Heart left ventricle (tissue), 16 donors: ENCODE data around the gene GAREM1. TPM values are rescaled to one million over a fixed set of nuclear protein-coding genes. Genes with fewer than 3 reads are reported as not detected.
"Not testable (repeated sequence)": the region's sequence is repeated elsewhere in the genome, so short reads cannot be mapped to it uniquely, and the experiment has no call there.

ENCODE experiments used
- ATAC-seq, 4 donors: fragments of 200-7000 bp; cut with Tn5 transposase; one replicate each; pipeline ENCODE4 v1.9.1; 2020 to 2022; ENCODE audit warnings: moderate library complexity in 4 of 4, mild to moderate bottlenecking in 3 of 4, moderate number of reproducible peaks in 1 of 4
- DNase-seq, 5 donors: peaks; one replicate each; pipeline ENCODE4 v3.0.0-alpha.2; 2020
- H3K27ac ChIP-seq, 12 donors: fragments of 200-600 bp; sonication (generic) in 4 of 12; one replicate each; pipeline versions ENCODE4 v1.5.0 to v1.8.0; 2016 to 2022; ENCODE audit warnings: mild to moderate bottlenecking in 2 of 12
- H3K27me3 ChIP-seq, 9 donors: fragments of 200-600 bp; sonication (generic) in 2 of 9; one replicate each; pipeline versions ENCODE4 v1.5.1 to v1.8.0; 2016 to 2022; ENCODE audit warnings: mild to moderate bottlenecking in 3 of 9
- H3K36me3 ChIP-seq, 9 donors: fragments of 200-600 bp; sonication (generic) in 2 of 9; one replicate each; pipeline versions ENCODE4 v1.5.0 to v1.8.0; 2018 to 2022; ENCODE audit warnings: mild to moderate bottlenecking in 2 of 9
- H3K4me1 ChIP-seq, 12 donors: fragments of 200-600 bp; sonication (generic) in 4 of 12; one replicate each; pipeline versions ENCODE4 v1.5.0 to v1.8.0; 2016 to 2022; ENCODE audit warnings: mild to moderate bottlenecking in 3 of 12
- H3K4me3 ChIP-seq, 12 donors: fragments of 200-600 bp; sonication (generic) in 4 of 12; one replicate each; pipeline versions ENCODE4 v1.5.0 to v1.8.0; 2017 to 2022; ENCODE audit warnings: mild to moderate bottlenecking in 9 of 12, moderate library complexity in 4 of 12
- H3K9me3 ChIP-seq, 12 donors: fragments of 200-600 bp; sonication (generic) in 4 of 12; one replicate each; pipeline versions ENCODE4 v1.5.0 to v1.8.0; 2016 to 2022; ENCODE audit warnings: mild to moderate bottlenecking in 1 of 12
- CTCF ChIP-seq, 12 donors: fragments of 200-600 bp; sonication (generic) in 4 of 12; IDR thresholded peaks; one replicate each; pipeline versions ENCODE4 v1.5.0 to v1.8.0; 2018 to 2022; ENCODE audit warnings: antibody characterized with exemption in 12 of 12, mild to moderate bottlenecking in 5 of 12
- POLR2A ChIP-seq, 2 donors: fragments of 450-650 bp; IDR thresholded peaks; one replicate each; pipeline ENCODE4 v1.6.1; 2017; ENCODE audit warnings: antibody characterized with exemption in 2 of 2, mild to moderate bottlenecking in 2 of 2, moderate library complexity in 2 of 2
- WGBS, 4 donors: extraction: QIAGEN DNeasy Blood & Tissue Kit in 2 of 4; methylation state at CpG; one replicate each; pipeline versions ENCODE4 v1.1.5 to v1.1.7; 2013 to 2018; 5-methylcytosine and 5-hydroxymethylcytosine counted together
- intact Hi-C, 10 donors: fragments of 100-400 bp; cut with DNase I; formaldehyde crosslinking; loops; one replicate each; pipeline versions ENCODE4 v1.11.1 to v1.14.2; 2022
- polyA plus RNA-seq, 2 donors: library from polyadenylated mRNA; stranded (reverse); fragments of 200-250 nt; gene quantifications; one replicate each; pipeline ENCODE4 v1.2.3, GENCODE V29; 2013
- total RNA-seq, 9 donors: library from RNA; depleted of rRNA in 2 of 9; stranded (reverse); fragments of >200 nt in 2 of 9; fragmentation: NEBNext Ultra II Directional in 3 of 9; extraction: Animal tissue kit (Norgen Biotek cat#: 25700) in 3 of 9; gene quantifications; one replicate each; pipeline versions ENCODE4 v1.1.0 to v1.2.4, GENCODE V29; 2016 to 2023
- donor health status: ischemic (EF 13 %, LVEDD 7.1; RV severe dilation, severe dysfunction).
- donor health status: healthy with polysubstance abuse.
- donor health status: DM: no; HTN: yes; CAD: no.
- donor health status: DM: no; HTN: no; CAD: no.
- donor health status: ischemic (EF 25% LVEDD 6.9; RV normal size, moderate dysfunction).
- donor health status: ischemic (EF 25% LVEDD 5.7; RV mildly dilated, moderate dysfunction).
- donor health status: healthy.
- donor health status: DM: yes; HTN: yes; CAD: no.
- donor health status: ischemic (EF 35%, LVEDD 5.7; RV mildly dilated, moderate dysfunction).
- donor health status: nonischemic (EF 11% LVEDD 7.7; RV severe dilation, severe dysfunction).
- donor health status: DM: yes; HTN: yes; CAD: no.
- donor health status: PGD.
- donor health status: ischemic (EF 29% LVEDD 5.4; RV normal size, mild dysfunction).
- donor health status: nonischemic (EF 23%, LVEDD 6.1; RV moderate dilation, normal function).

Gene GAREM1
- total and polyA plus RNA-seq, 11 donors: 1.8 to 28.8 (median 13.0) TPM

- WGBS, 4 donors: 73 to 89% (median 83%) methylated on average over 2 of the region's 2 CpGs
- DNase-seq (no peak), ATAC-seq (no peak)
- Histone ChIP-seq H3K4me1 (peaks cover 0 to 6% (median 0%) of the 10 kb centered on the region in 12 donors), H3K9me3 (peaks cover 0 to 3% (median 0%) of the 10 kb centered on the region in 12 donors), H3K27me3 (no peaks in the 10 kb centered on the region), H3K36me3 (no peaks in the 10 kb centered on the region), H3K27ac (no peak overlapping the region), H3K4me3 (no peak overlapping the region)
- intact Hi-C loops: loop anchor here in 3 of 10 donors (5.0 to 10.0 kb wide), 3 partner anchors 62 to 174 kb away; no protein-coding TSS in a partner anchor
- TF ChIP-seq POLR2A (IDR thresholded peaks at IDR 0.05) (no peak), CTCF (IDR thresholded peaks at IDR 0.05) (no peak)
These were observed 177.6 kb downstream of the GAREM1 start for GRCh38 chr18:32293107-32293506.

- not testable (repeated sequence) for H3K4me1 ChIP-seq, H3K36me3 ChIP-seq, H3K9me3 ChIP-seq, H3K4me3 ChIP-seq, H3K27me3 ChIP-seq, ATAC-seq, DNase-seq, H3K27ac ChIP-seq
- intact Hi-C loops: loop anchor here in 3 of 10 donors (5.0 to 10.0 kb wide), 3 partner anchors 63 to 176 kb away; no protein-coding TSS in a partner anchor
- 77 to 95% (median 92%) methylated on average over 3 of the region's 3 CpGs for WGBS, 4 donors
These were observed 179.1 kb downstream of the GAREM1 start for GRCh38 chr18:32291623-32292022.

DNA sequence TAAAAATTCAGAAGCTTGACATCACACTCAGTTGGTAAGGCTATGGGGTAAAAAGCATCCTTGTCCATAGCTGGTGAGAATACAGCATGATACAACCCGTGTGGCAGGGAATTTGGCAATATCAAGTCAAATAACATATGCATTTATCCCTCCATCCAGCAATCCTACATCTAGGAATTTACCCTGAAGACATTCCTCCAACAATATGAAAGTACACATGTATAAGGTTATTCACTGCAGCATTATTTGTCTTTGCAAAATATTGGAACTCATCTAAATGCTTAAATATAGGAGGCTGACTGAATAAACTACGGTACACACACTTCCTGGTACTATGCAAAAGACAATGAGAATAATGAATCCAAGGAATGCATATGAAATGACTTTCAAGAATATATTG, 179.9 kb downstream of the GAREM1 start:
- ATAC-seq: no peak
- H3K36me3 ChIP-seq: peaks cover 0 to 10% (median 3%) of the 10 kb centered on the region in 9 donors
- DNase-seq: no peak
- H3K4me1 ChIP-seq: peaks cover 0 to 3% (median 0%) of the 10 kb centered on the region in 12 donors
- intact Hi-C loops: loop anchor here in 3 of 10 donors (5.0 to 10.0 kb wide), 3 partner anchors 64 to 176 kb away; no protein-coding TSS in a partner anchor
- 64 to 75% (median 69%) methylated on average over 2 of the region's 2 CpGs for WGBS, 4 donors
- H3K27ac ChIP-seq: no peak overlapping the region
- TF ChIP-seq POLR2A (IDR thresholded peaks at IDR 0.05) (no peak), CTCF (IDR thresholded peaks at IDR 0.05) (no peak)
- H3K4me3 ChIP-seq: no peak overlapping the region
- H3K27me3 ChIP-seq: no peaks in the 10 kb centered on the region
- peaks cover 0 to 3% (median 0%) of the 10 kb centered on the region in 12 donors for H3K9me3 ChIP-seq

- Histone ChIP-seq H3K4me1 (peaks cover 0 to 3% (median 0%) of the 10 kb centered on the region in 12 donors), H3K27me3 (no peaks in the 10 kb centered on the region), H3K4me3 (no peak overlapping the region), H3K9me3 (peaks cover 0 to 3% (median 0%) of the 10 kb centered on the region in 12 donors), H3K36me3 (peaks cover 0 to 10% (median 3%) of the 10 kb centered on the region in 9 donors), H3K27ac (no peak overlapping the region)
- DNase-seq (peak in 2 of 5 donors; percentile 33 to 38), ATAC-seq (peak; percentile 61 to 82 (median 70))
- no peak for TF ChIP-seq POLR2A (IDR thresholded peaks at IDR 0.05)
- TF ChIP-seq CTCF (IDR thresholded peaks at IDR 0.05): peak; percentile 56 to 73 (median 64)
- intact Hi-C loops: loop anchor here in 9 of 10 donors (1.0 to 10.0 kb wide), 6 partner anchors 55 to 183 kb away; partner anchors contain the start of gene GAREM1 (in 5 of the 9)
- WGBS, 4 donors: 22 to 29% (median 26%) methylated on average over 1 of the region's 1 CpG
These were observed 181.1 kb downstream of the GAREM1 start for GRCh38 chr18:32289483-32290075.
